Measurements from ENCODE around the gene TNS2. TPM values are rescaled to one million over a fixed set of nuclear protein-coding genes. Genes with fewer than 3 reads are reported as not detected.
A peak's percentile ranks its signal among the peaks of the same experiment; 100 is the strongest.
"Not testable (repeated sequence)": the region's sequence is repeated elsewhere in the genome, so short reads cannot be mapped to it uniquely, and the experiment has no call there.

The TNS2 gene
- total RNA-seq, 1 donor from 2014 or later = 232 TPM

- ATAC-seq = no peak
- intact Hi-C loops (cut with DNase I) = no loop called here
- H3K9me3 ChIP-seq = no peaks in the 10 kb centered on the region
Observed at GRCh38 chr12:53091756-53092155, 41.9 kb downstream of the TNS2 start.

DNA sequence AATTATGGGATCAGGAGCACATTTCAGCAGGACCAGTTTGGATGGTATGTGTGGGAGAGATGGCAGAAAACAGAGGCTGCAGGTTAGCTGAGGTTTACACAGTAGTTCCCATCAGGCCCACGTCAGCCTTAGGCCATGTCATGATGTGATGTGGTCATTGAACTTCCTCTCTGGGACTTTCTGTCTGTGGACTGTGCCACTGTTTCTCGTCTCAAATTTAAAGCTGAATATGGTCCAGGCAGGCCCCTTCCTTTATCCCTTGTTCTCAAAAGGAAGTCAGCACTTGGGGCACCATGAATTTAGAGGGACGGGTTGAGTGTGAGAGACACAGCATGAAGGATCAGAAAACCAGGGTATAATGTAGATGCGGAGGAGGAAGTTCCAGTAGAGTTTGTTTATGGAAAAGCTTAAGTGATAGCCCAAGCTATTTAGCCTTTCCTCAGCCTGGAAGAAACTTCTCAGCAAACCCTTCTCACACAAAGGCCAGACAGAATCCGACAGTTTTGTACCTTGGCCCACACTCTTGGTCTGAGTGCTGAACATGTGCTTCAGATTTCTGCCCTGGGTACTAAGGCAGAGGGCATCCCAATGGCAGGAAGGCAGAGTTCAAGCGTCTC is 44.0 kb downstream of the TNS2 start:
- no peak for TF ChIP-seq CTCF (IDR thresholded peaks at IDR 0.05)
- Histone ChIP-seq H3K27ac (peak overlapping the region; percentile 30), H3K27me3 (no peaks in the 10 kb centered on the region), H3K36me3 (no peaks in the 10 kb centered on the region), H3K9me3 (no peaks in the 10 kb centered on the region), H3K4me3 (no peak overlapping the region), H3K4me1 (peaks cover 30% of the 10 kb centered on the region)
- ATAC-seq (peak; percentile 59), DNase-seq (no peak)
- intact Hi-C loops (cut with DNase I) = no loop called here

More at GRCh38 chr12:53091756-53092155, 41.9 kb downstream of the TNS2 start:
- Histone ChIP-seq H3K4me3 (no peak overlapping the region), H3K27ac (no peak overlapping the region), H3K27me3 (no peaks in the 10 kb centered on the region), H3K36me3 (no peaks in the 10 kb centered on the region), H3K4me1 (peaks cover 10% of the 10 kb centered on the region)
- TF ChIP-seq CTCF (IDR thresholded peaks at IDR 0.05) = no peak
- no peak for DNase-seq

- ATAC-seq (no peak), DNase-seq (no peak)
- no peak overlapping the region for H3K4me3 ChIP-seq
- intact Hi-C loops (cut with DNase I) = no loop called here
- peak overlapping the region; percentile 30 for H3K27ac ChIP-seq
- no peak for TF ChIP-seq CTCF (IDR thresholded peaks at IDR 0.05)
- H3K9me3 ChIP-seq = no peaks in the 10 kb centered on the region
- H3K4me1 ChIP-seq = peaks cover 35% of the 10 kb centered on the region
- H3K27me3 ChIP-seq = no peaks in the 10 kb centered on the region
- H3K36me3 ChIP-seq = no peaks in the 10 kb centered on the region
Observed at GRCh38 chr12:53094394-53094787, 44.5 kb downstream of the TNS2 start.

DNA sequence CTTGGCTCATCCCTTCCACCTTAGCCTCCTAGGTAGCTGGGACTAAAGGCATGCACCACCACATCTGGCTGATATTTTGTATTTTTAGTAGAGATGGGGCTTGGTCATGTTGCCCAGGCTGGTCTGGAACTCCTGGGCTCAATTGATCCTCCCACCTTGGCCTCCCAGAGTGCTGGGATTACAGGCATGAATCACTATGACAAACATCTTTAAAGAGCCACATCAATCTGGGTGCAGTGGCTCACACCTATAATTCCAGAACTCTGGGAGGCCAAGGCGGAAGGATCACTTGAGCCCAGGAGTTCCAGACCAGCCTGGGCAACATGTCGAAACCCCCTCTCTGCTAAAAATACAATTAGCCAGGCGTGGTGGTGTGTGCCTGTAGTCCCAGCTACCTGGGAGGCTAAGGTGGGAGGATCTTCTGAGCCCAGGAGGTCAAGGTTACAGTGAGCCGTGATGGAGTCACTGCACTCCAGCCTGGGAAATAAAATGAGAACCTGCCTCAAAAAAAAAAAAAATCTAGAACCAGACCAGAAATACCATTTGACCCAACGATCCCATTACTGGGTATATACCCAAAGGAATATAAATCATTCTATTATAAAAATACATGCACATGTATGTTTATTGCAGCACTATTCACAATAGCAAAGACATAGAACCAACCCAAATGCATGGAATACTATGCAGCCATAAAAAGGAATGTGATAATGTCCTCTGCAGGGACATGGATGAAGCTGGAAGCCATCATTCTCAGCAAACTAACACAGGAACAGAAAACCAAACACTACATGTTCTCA is 45.1 kb downstream of the TNS2 start:
- ATAC-seq; H3K27ac ChIP-seq; DNase-seq; H3K27me3 ChIP-seq; H3K4me3 ChIP-seq; H3K9me3 ChIP-seq; H3K36me3 ChIP-seq; intact Hi-C loops (cut with DNase I): not testable (repeated sequence)
- H3K4me1 ChIP-seq = peaks cover 35% of the 10 kb centered on the region

- Histone ChIP-seq H3K4me1 (peaks cover 35% of the 10 kb centered on the region), H3K27ac (peak overlapping the region; percentile 36)
- ATAC-seq; H3K27me3 ChIP-seq; intact Hi-C loops (cut with DNase I); H3K9me3 ChIP-seq; H3K36me3 ChIP-seq; DNase-seq; H3K4me3 ChIP-seq: not testable (repeated sequence)
Observed at GRCh38 chr12:53095596-53095895, 45.7 kb downstream of the TNS2 start.

DNA sequence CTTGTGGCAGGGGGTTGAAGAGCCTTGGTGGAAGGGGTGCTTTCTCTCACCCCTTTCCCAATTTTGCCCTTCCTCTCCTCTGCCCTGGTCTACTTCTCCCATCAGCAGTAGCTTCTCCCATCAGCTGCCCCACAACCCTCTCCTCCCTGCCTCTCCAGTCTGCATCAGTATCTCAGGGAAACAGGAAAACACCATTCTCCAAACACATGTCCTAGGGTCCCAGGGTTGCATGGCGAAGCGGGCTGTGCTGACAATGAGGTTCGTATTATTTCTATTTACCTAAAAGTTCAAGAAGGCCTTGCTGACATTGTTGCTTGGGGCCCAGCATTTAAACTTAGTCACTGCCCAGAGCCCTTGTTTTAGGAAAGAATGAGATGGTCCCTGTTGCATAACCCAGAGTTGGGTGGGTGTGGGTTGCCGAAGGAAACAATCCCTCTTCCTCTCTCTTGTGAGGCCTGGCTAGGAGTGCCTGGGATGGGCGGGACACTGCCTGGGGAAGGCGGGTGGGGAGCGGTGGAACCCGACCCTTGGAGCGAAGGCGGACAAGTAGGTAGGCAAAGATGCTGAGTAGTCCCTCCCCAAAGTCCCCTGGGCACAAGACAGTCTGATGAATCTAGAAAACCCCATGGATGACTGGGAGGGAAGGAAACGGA is 46.4 kb downstream of the TNS2 start:
- TF ChIP-seq CTCF (IDR thresholded peaks at IDR 0.05) = no peak
- Histone ChIP-seq H3K9me3 (no peaks in the 10 kb centered on the region), H3K4me3 (peak overlapping the region; percentile 58), H3K36me3 (no peaks in the 10 kb centered on the region), H3K4me1 (peaks cover 35% of the 10 kb centered on the region), H3K27me3 (no peaks in the 10 kb centered on the region), H3K27ac (peak overlapping the region; percentile 36)
- ATAC-seq (peak; percentile 32), DNase-seq (no peak)
- intact Hi-C loops (cut with DNase I) = no loop called here

All from upper lobe of right lung (tissue), 1 donor.